HG03457 (cell line): ENCODE results near the gene NEUROD6.

Experiments
- ATAC-seq: cut with Tn5 transposase; IDR thresholded peaks from one replicate; pipeline ENCODE4 v1.9.1; 2021; ENCODE audit warnings: moderate number of reproducible peaks; ENCODE audit not compliant: unreplicated experiment

The NEUROD6 gene

GRCh38 chr7:31335161-31335856 lies 5.2 kb downstream of the NEUROD6 start:
- no peak for ATAC-seq

- ATAC-seq: no peak
Observed at GRCh38 chr7:31333291-31333690, 7.2 kb downstream of the NEUROD6 start.

GRCh38 chr7:31327071-31327470 lies 13.5 kb downstream of the NEUROD6 start:
- no peak for ATAC-seq

GRCh38 chr7:31326416-31326815 lies 14.1 kb downstream of the NEUROD6 start:
- no peak for ATAC-seq

- ATAC-seq: no peak
Observed at GRCh38 chr7:31323101-31323500, 17.4 kb downstream of the NEUROD6 start.

- ATAC-seq: no peak
Observed at GRCh38 chr7:31320675-31321074, 19.9 kb downstream of the NEUROD6 start.

GRCh38 chr7:31318313-31318712 lies 22.2 kb downstream of the NEUROD6 start:
- no peak for ATAC-seq

GRCh38 chr7:31316876-31317275 lies 23.6 kb downstream of the NEUROD6 start:
- ATAC-seq: no peak

GRCh38 chr7:31315758-31316157 lies 24.8 kb downstream of the NEUROD6 start:
- no peak for ATAC-seq

- ATAC-seq: no peak
Observed at GRCh38 chr7:31314781-31315180, 25.7 kb downstream of the NEUROD6 start.

- ATAC-seq: no peak
Observed at GRCh38 chr7:31312889-31313288, 27.6 kb downstream of the NEUROD6 start.

GRCh38 chr7:31311552-31311951 lies 29.0 kb downstream of the NEUROD6 start:
- no peak for ATAC-seq

- ATAC-seq: no peak
Observed at GRCh38 chr7:31310321-31310935, 30.1 kb downstream of the NEUROD6 start.

- ATAC-seq: no peak
Observed at GRCh38 chr7:31309407-31309806, 31.1 kb downstream of the NEUROD6 start.

GRCh38 chr7:31308652-31309051 lies 31.9 kb downstream of the NEUROD6 start:
- no peak for ATAC-seq

- ATAC-seq: no peak
Observed at GRCh38 chr7:31307972-31308371, 32.6 kb downstream of the NEUROD6 start.

GRCh38 chr7:31305260-31305659 lies 35.3 kb downstream of the NEUROD6 start:
- ATAC-seq: no peak

- no peak for ATAC-seq
Observed at GRCh38 chr7:31304446-31304845, 36.1 kb downstream of the NEUROD6 start.

GRCh38 chr7:31302356-31302755 lies 38.2 kb downstream of the NEUROD6 start:
- ATAC-seq: no peak

GRCh38 chr7:31299336-31299735 lies 41.2 kb downstream of the NEUROD6 start:
- no peak for ATAC-seq

GRCh38 chr7:31290601-31291000 lies 49.9 kb downstream of the NEUROD6 start:
- no peak for ATAC-seq
